D341Med (cell line): ENCODE data around the gene ADGRL3.
A peak's percentile ranks its signal among the peaks of the same experiment; 100 is the strongest.

Source experiments
- DNase-seq: peaks from one replicate; pipeline ENCODE4 v3.0.0; 2012; ENCODE audit warnings: low spot score

Gene ADGRL3

DNA sequence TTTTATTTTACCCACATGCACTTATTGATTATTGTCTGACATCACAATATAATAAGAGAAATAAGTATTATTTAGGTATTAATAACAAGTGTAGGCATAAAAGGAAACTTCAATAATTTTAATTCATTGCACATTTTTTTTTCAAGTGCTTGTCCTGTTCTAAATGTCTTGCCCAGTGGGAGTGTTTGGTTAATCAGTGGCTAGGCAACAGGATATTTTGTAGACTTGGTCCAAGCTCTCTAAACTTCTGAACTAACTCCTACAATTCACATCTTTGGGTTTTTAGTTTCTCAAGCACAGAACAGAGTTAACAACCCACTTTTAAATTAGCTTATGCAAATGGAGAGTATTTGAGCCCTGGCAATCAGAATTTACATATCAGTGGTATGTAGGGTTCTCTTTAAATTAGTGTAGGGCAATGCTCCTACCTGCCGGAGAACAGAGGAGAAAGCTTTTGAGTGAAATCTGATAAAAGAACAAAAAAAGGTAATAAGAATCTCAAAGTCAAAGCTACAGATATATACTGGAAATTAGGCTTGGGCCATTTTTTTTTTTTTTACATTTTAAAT lies 353.5 kb downstream of the ADGRL3 start:
- no peak for DNase-seq

GRCh38 chr4:61555789-61556188 lies 355.7 kb downstream of the ADGRL3 start:
- DNase-seq = no peak

GRCh38 chr4:61556277-61556676 lies 356.2 kb downstream of the ADGRL3 start:
- DNase-seq = no peak

DNA sequence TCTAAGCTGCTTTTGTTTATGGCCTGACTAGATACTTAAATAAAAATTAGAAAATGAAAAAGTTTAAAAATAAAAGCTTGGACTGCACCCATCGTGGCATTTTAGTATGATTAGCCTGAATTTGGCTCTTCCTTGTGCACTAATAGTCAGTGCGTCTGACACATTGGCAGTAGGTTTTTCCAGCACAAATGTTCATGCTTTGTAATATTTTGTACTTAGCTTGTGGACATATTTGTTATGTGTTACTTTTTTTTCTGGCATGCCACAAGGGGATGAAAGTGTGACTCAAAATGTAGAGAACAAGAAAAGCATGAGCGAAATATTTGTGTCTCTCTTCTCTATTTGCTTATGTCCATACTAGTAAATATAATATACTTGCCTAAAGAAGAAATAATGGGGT lies 359.3 kb downstream of the ADGRL3 start:
- DNase-seq = no peak

DNA sequence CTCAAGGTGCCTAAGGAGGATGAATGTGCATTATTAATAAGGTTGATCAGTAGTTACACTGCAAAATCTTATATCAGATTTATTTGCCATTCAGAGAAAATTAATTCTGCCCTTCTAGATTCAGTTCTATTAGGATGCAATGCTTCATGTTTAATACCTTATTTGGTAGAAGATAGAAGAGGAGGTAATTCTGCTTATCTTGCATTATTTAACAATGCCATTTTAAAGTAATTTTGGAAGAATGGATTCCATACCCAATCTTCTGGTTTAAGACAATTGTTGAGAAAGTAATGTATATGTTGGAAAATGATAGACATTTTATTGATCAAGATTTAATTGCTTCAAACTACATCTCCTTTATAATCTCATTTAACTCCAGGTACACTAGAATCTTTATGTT lies 360.9 kb downstream of the ADGRL3 start:
- DNase-seq = no peak

- DNase-seq = no peak
Observed at GRCh38 chr4:61571761-61572559, 371.8 kb downstream of the ADGRL3 start.

- no peak for DNase-seq
Observed at GRCh38 chr4:61575796-61576195, 375.7 kb downstream of the ADGRL3 start.

DNA sequence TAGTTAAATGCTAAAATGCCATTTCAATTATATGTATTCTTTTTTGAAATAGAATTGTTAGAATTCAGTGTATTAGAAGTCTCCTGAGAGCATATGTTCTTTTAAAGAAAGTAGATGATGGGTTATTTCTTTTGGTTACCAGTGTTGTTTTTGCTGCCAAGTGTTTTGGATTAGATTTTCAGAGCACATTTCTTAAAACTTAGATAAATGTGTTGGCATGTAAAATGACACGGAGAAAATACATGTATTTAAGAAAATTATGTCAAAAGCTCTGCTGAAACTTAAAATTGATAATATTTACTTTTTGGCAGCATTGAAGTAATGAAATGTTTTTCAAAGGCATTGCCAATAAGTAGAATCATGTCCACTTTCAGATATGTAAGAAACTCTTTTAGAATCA lies 379.7 kb downstream of the ADGRL3 start:
- DNase-seq = no peak

- DNase-seq = no peak
Observed at GRCh38 chr4:61580721-61581377, 380.7 kb downstream of the ADGRL3 start.

DNA sequence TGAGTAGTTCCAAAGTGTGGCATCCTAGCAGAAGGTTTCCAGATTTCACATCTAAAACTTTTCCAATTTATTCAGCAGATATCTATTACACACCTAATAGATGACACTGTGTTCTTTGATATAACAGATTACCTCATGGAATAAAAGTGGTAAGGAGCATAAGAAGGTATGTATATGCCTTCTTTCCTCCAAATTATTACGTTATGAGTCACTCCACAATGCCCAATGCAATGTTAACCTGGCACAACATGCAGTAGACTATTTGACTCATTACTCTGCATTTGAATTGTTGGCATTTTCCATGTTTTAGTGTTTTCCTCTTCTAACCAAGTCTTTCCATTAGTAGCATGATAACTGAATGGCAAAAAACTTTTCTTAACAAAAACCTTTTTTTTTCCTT lies 383.6 kb downstream of the ADGRL3 start:
- DNase-seq = no peak

DNA sequence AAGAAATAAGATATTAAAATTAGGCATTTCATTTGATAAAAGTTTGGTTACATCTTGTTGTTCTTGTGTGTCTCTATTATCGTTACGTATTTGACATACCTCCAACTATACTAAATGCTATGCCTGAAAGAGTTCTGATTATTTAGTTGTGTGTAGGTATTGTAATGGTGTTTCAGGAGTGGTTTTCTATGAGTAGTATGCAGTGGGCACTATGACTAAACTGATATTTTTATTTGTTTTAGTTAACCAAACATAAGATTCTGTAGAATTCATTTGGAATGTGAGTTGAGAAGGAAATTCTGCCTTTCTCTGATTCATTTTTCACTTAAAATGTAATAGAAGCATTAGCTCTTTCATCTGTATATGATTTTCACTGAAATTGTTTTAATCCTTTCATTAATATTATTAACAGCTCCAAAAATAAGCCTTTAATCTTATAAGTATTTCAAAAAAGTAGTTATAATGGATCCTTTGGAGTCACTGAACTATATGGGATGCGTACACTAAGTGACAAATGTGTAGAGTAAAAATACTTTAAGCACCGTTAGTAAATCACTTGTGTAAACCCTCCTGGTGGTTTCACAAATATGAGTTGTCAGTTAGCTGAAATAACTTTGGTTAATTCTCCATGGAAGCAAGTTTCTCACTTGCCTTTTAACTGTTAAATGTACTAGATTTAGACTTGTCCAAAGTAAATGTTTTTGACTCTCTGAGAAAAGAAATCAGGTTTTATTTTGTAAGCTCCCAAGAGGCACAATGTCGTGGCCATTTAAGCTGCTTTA lies 388.7 kb downstream of the ADGRL3 start:
- DNase-seq = no peak

- no peak for DNase-seq
Observed at GRCh38 chr4:61590881-61591280, 390.8 kb downstream of the ADGRL3 start.

GRCh38 chr4:61596606-61597340 lies 396.6 kb downstream of the ADGRL3 start:
- no peak for DNase-seq

DNA sequence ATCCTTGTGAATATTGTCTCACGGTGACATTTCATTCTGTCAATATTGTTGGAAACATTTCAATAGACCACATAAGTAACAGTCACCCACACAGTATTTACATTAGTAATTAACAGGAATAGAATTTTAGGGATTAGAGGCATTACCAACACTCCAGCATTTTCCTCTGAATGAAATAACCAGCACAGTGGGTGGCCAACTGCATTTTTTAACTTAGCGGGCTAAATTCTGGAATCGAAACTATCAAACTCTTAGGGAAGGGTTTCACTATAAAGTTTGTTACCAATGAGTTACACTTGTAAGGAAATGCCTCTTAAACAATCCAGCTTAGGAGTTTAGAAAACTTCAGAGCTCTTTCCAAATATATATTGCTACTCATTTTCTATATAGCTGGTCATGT lies 403.0 kb downstream of the ADGRL3 start:
- DNase-seq = no peak

DNA sequence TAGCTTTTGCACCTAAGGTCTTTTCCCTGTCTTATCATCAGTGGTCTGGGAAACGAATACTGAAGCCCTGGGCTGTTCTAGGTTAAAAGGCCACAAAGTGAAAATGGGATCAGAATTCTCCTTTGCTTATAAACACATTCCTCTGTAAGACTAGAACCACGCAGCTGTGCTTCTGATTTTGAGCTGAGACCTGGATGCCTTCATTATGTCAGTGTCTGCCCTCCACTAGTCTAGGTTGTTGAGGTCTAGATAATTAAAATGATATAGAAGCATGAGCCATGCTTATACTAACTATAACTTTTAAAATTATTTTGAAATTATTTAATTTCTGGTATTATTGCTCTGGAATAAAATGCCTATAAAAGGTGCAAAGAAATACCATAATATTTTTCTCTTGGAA lies 403.9 kb downstream of the ADGRL3 start:
- no peak for DNase-seq

- no peak for DNase-seq
Observed at GRCh38 chr4:61605984-61606383, 405.9 kb downstream of the ADGRL3 start.

DNA sequence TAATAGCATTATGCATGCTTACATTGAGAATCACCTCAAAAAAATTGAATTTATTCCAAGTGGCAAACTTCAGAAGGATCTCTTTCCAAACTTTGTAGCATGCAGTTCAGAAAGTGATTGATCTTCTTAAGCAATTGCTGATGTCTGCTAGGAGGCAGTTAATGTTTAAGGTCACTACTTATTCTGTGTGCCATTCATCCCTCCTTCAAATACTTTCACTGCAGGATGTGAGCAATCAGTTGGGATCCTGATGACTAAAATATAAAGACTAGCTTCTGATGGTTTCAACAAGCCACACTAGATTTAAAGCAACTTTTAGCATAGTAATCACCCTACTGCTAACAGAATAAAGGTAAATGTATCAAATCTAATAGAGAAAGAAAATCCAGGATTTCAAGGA lies 414.1 kb downstream of the ADGRL3 start:
- DNase-seq = no peak

- DNase-seq = peak; percentile 22
Observed at GRCh38 chr4:61619528-61619927, 419.4 kb downstream of the ADGRL3 start.

DNA sequence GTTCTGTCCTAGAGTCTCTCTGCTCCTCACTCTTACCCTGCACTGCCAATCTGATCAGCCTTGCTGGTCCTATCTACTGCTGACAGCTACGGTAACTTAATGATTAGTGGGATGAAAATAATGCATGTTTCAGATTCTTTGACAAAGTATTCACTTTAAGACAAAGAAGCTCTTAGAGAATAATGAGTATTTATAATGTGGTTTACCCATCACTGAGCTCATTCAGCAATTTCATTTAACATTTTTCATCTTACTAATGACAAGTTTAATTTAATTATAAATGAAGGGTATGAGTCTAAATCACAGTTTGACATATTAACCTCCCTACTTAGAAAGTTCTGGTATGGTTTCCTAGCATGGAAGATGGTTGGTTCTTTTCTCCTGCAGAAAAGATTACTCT lies 428.2 kb downstream of the ADGRL3 start:
- no peak for DNase-seq

GRCh38 chr4:61628727-61629126 lies 428.6 kb downstream of the ADGRL3 start:
- no peak for DNase-seq

- DNase-seq = no peak
Observed at GRCh38 chr4:61630548-61630947, 430.4 kb downstream of the ADGRL3 start.

DNA sequence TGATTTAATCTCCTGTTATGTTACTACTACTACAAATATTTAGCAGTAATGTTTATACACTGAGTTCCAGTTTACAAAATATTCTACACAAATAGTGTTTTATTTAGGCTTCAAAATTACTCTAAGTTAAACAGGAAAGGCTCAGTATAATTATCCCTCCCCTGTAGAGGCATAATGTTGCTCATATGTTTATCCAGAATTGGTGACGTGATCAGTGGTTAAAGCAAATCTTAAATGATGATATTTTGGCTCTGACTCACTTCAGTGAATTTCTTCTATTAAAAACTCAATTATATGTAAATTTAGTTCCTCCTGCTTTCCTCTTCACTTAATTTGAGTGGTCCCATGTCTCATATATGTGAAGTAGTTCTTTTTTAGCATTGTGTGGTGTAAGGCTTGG lies 438.5 kb downstream of the ADGRL3 start:
- DNase-seq = no peak
